ENCODE results near the gene PTPRT.
A peak's percentile ranks its signal among the peaks of the same experiment; 100 is the strongest.

The PTPRT gene

DNA sequence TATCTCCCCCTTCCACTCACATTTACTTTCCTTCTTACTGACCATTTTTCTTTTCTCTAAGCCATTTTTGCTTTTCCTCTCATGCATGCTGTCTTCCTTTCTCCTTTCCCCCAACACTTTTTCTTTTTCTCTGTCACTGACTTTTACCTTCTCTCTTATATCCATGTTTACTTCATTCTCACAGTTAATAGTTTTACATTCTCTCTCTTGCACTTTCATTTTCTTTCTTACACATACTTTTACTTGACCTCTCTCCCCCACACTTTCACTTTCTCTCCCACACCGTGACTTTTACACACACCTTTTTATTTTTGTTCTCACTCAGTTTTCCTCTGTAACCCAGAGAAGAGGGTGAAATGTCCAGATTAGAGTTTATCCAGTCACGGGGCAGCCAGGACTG, 636.3 kb downstream of the PTPRT start:
- H3K9me3 Mint-ChIP-seq = no peaks in the 10 kb centered on the region
- no peak overlapping the region for H3K27ac Mint-ChIP-seq
- H3K4me3 Mint-ChIP-seq = no peak overlapping the region
- no peaks in the 10 kb centered on the region for H3K36me3 Mint-ChIP-seq (ENCODE audit: low read depth)
- intact Hi-C loops (cut with micrococcal nuclease) = no loop called here
- H3K4me1 Mint-ChIP-seq (ENCODE audit: low read depth) = no peaks in the 10 kb centered on the region
- peaks cover 7% of the 10 kb centered on the region for H3K27me3 Mint-ChIP-seq

DNA sequence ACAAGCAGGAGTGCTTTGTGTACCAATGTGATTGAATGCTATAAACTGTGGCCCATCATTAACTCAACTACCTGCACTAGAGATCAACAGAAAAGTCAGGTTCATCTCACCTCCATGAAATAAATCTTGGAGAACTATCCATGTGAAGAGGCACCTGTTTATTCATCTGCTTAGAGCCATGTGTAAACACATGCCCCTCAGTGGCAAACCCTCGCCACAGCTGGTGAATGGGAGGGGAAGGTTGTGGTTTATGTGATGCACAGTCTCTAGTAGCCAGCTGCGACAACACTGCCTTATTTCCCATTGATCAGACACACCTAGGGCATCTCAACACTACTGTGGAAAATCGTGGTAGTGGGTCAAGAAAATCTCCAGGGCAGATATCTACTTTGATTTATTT, 640.2 kb downstream of the PTPRT start:
- intact Hi-C loops (cut with micrococcal nuclease) = no loop called here
- no peak overlapping the region for H3K27ac Mint-ChIP-seq
- peaks cover 4% of the 10 kb centered on the region for H3K4me1 Mint-ChIP-seq (ENCODE audit: low read depth)
- H3K36me3 Mint-ChIP-seq (ENCODE audit: low read depth) = no peaks in the 10 kb centered on the region
- H3K27me3 Mint-ChIP-seq = peaks cover 13% of the 10 kb centered on the region
- H3K9me3 Mint-ChIP-seq = no peaks in the 10 kb centered on the region
- H3K4me3 Mint-ChIP-seq = no peak overlapping the region

DNA sequence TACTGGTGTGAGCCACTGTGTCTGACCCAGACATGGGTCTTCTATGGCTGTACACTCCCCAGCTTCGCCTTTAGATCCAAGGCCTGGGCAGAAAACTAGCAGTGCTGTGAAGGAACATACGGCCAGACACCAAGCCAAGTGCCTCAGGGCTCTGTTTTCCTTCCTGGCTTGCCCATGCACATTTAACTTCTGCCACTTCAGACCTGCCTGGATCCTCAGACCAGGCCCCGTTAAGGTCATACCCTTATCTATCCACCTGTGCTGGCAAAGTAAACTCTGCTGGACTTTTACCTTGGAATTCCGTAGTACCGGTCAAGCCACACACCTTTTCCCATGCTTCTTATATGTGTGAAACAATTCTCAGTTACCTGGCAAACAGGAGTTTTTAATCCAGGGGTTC, 644.8 kb downstream of the PTPRT start:
- no peak overlapping the region for H3K4me3 Mint-ChIP-seq
- H3K27ac Mint-ChIP-seq = no peak overlapping the region
- H3K27me3 Mint-ChIP-seq = peaks cover 18% of the 10 kb centered on the region
- peaks cover 4% of the 10 kb centered on the region for H3K4me1 Mint-ChIP-seq (ENCODE audit: low read depth)
- no peaks in the 10 kb centered on the region for H3K36me3 Mint-ChIP-seq (ENCODE audit: low read depth)
- no peaks in the 10 kb centered on the region for H3K9me3 Mint-ChIP-seq
- intact Hi-C loops (cut with micrococcal nuclease) = no loop called here

DNA sequence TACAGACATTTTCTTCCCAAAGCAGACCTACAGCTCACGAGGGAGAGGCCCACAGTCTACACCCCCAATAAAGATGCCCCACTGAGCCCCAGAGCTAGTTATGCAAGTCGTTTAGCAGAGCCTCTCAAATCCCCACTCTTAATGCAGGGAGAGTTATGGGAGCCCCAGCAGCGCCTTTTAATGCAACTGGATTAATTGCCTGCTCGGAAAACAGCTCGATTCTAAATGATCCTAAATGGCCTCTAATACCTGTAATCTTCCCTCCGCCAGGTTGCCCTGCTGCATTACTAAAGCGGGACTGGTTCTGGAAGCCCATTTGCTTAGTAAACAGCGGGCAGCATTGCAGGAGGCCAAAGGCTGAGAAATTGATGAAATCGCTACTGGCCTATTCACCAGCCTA, 656.9 kb downstream of the PTPRT start:
- peaks cover 12% of the 10 kb centered on the region for H3K27me3 Mint-ChIP-seq
- intact Hi-C loops (cut with micrococcal nuclease) = loop anchor here (5.0 to 10.0 kb wide), 3 partner anchors 41 to 798 kb away; no protein-coding TSS in a partner anchor
- H3K4me3 Mint-ChIP-seq = no peak overlapping the region
- H3K9me3 Mint-ChIP-seq = no peaks in the 10 kb centered on the region
- H3K36me3 Mint-ChIP-seq (ENCODE audit: low read depth) = no peaks in the 10 kb centered on the region
- no peak overlapping the region for H3K27ac Mint-ChIP-seq
- H3K4me1 Mint-ChIP-seq (ENCODE audit: low read depth) = peaks cover 27% of the 10 kb centered on the region

DNA sequence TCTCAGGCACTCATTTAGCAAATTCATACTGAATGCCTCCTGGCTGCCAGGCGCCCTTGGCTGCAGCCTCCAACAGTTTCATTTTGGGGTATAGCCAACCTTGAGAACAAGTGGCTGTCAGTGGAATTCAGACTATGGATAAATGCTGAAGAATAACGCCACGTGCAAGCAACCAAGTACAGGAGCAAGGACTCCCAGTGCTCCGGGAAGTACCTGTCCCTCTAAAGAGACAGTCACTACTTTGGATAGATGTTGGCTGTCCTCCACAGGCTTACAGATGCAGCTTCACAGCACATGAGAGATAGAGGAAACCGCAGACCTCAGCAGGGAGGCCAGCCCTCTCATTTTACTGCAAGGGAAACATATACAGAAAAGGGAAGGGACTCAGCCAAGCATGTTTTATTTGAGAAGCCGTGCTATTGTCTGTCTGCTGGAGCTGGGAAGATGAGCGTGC, 658.2 kb downstream of the PTPRT start:
- intact Hi-C loops (cut with micrococcal nuclease) = loop anchor here (5.0 to 10.0 kb wide), 3 partner anchors 39 to 797 kb away; no protein-coding TSS in a partner anchor
- Mint-ChIP-seq H3K9me3 (no peaks in the 10 kb centered on the region), H3K4me1 (ENCODE audit: low read depth) (peaks cover 27% of the 10 kb centered on the region), H3K27me3 (peaks cover 18% of the 10 kb centered on the region), H3K4me3 (no peak overlapping the region), H3K27ac (peak overlapping the region; percentile 74), H3K36me3 (ENCODE audit: low read depth) (no peaks in the 10 kb centered on the region)

DNA sequence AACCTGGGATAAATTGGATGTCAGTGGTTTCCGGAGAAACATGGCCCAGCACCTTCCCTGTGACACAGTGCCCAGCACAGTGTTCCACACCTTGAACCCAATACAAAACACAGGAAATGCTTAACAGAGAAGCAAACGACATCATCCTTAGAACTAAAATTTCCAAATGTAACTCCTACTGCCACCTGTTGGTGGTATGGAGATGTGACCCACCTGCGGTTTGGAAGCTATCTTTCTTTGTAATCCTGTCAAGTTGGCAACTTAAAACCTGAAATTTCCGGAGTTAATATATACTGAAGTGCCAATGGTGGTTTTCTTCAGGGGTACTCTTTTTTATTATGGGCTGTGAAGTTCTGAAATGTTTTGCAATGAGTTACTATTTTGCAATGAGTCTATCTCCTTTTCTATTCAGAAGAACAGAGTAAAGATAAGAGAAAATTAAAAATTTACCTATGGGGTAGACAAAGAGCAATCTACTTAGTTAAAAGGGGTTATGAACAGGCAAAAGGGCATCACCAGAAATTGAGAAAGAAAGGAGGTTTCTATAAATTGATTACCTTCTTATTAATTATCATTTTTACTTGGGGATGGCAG, 658.8 kb downstream of the PTPRT start:
- intact Hi-C loops (cut with micrococcal nuclease) = loop anchor here (5.0 to 10.0 kb wide), 3 partner anchors 39 to 796 kb away; no protein-coding TSS in a partner anchor

DNA sequence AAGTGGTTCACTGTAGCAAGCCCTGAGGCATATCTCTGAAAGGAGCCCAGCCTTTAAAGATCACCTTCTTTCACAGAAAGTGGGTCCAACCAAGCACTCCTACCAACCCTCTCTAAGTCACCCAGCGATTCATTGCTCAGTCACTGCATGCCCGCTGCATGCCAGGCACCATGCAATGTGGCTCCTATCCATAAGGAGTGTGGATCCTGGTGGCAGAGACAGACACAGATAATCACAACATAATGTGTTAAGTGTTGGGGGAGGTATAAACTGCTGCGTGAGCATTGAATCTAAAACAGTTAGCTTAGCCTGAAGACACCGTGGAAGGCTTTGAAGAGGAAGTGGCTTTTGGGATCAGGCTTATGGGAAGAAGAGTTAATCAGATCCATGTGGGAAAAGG, 659.5 kb downstream of the PTPRT start:
- Mint-ChIP-seq H3K36me3 (ENCODE audit: low read depth) (no peaks in the 10 kb centered on the region), H3K9me3 (no peaks in the 10 kb centered on the region)
- intact Hi-C loops (cut with micrococcal nuclease) = loop anchor here (5.0 to 10.0 kb wide), 3 partner anchors 38 to 795 kb away; no protein-coding TSS in a partner anchor

More for the DNA sequence above, 658.8 kb downstream of the PTPRT start:
- no peaks in the 10 kb centered on the region for H3K36me3 Mint-ChIP-seq (ENCODE audit: low read depth)
- peaks cover 27% of the 10 kb centered on the region for H3K4me1 Mint-ChIP-seq (ENCODE audit: low read depth)
- H3K27me3 Mint-ChIP-seq = peaks cover 18% of the 10 kb centered on the region
- no peak overlapping the region for H3K4me3 Mint-ChIP-seq
- H3K27ac Mint-ChIP-seq = peak overlapping the region; percentile 74
- no peaks in the 10 kb centered on the region for H3K9me3 Mint-ChIP-seq

DNA sequence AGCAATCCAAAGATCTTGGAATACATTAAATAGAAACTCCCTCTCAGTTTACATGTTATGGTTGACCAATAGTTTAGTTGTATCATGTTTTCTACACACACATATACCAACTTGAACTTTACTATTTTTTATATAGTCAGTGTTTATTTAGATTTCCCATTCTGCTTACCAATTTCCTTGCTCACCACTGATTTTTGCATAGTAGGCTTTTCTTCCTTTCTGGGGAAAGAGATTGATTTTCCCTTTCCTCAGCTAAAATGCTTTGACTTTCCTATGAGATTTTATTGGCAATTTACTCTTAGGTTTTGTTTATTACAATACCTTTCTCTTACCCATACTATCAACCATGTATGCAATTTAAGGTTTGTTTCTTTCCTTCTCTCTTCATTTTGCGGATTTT, 665.6 kb downstream of the PTPRT start:
- Mint-ChIP-seq H3K27me3 (peaks cover 21% of the 10 kb centered on the region), H3K9me3 (peaks cover 10% of the 10 kb centered on the region), H3K36me3 (ENCODE audit: low read depth) (no peaks in the 10 kb centered on the region), H3K27ac (peak overlapping the region; percentile 58), H3K4me1 (ENCODE audit: low read depth) (peaks cover 14% of the 10 kb centered on the region), H3K4me3 (no peak overlapping the region)
- intact Hi-C loops (cut with micrococcal nuclease) = no loop called here

More for the DNA sequence above, 659.5 kb downstream of the PTPRT start:
- Mint-ChIP-seq H3K4me3 (no peak overlapping the region), H3K4me1 (ENCODE audit: low read depth) (peaks cover 31% of the 10 kb centered on the region), H3K27me3 (peaks cover 17% of the 10 kb centered on the region), H3K27ac (peak overlapping the region; percentile 2)

DNA sequence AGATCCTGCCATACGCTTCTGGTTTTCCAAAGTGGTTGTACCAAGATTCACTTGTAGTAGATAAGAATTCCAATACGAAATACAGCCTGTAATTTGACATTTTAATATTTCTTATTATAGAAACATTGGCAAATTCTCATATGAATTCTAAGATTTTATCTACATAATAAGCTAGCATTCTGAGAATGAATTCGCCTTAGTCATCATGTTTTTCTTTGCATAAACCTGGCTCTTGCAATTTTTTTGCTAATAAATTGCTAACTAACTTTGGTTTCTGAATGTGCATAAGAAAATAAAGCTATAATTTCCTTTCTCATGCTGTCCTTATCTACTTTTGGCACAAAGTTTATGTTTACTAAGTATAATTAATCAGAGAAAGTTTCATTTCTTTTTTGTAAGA, 673.0 kb downstream of the PTPRT start:
- H3K27me3 Mint-ChIP-seq = peaks cover 16% of the 10 kb centered on the region
- H3K4me3 Mint-ChIP-seq = no peak overlapping the region
- H3K4me1 Mint-ChIP-seq (ENCODE audit: low read depth) = no peaks in the 10 kb centered on the region
- H3K36me3 Mint-ChIP-seq (ENCODE audit: low read depth) = no peaks in the 10 kb centered on the region
- peaks cover 10% of the 10 kb centered on the region for H3K9me3 Mint-ChIP-seq
- no peak overlapping the region for H3K27ac Mint-ChIP-seq
- intact Hi-C loops (cut with micrococcal nuclease) = no loop called here

DNA sequence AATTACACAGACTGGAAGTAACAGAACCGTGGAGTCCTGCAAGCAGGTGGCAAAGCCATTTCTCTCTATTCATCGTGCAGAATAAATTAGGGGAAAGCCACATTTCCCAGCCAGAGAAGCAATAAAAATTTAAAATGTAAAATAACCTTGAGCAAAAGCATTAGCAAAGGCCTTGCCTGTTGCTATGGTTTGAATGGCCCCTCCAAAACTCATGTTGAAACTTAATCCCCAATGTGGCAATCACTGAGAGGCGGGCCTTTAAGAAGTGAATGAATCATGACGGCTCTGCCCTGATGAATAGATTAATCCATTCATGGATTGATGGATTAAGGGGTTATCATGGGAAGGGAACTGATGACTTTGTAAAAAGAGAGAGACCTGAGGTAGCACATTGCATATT, 679.0 kb downstream of the PTPRT start:
- intact Hi-C loops (cut with micrococcal nuclease) = no loop called here
- Mint-ChIP-seq H3K4me3 (no peak overlapping the region), H3K36me3 (ENCODE audit: low read depth) (no peaks in the 10 kb centered on the region), H3K4me1 (ENCODE audit: low read depth) (no peaks in the 10 kb centered on the region), H3K27me3 (peaks cover 13% of the 10 kb centered on the region), H3K27ac (no peak overlapping the region), H3K9me3 (no peaks in the 10 kb centered on the region)

DNA sequence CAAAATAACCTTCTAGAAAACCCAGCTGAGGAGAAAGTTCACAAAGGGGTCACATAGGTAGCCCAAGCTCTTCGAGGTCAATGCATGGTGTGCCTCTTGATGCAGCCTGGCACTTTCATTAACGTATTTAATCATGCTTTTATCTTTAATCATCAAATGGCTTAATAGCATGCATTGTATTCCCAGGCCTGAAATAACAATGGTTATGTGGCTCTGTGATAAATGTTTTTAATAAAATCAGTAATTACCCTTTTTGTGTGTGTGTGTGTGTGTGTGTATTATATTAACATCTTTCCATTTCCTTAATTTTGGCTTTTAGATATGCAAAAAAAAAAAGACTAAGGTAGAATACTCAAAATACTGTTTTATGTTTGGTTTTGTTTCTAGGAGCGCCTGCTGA, 681.8 kb downstream of the PTPRT start:
- Mint-ChIP-seq H3K9me3 (peaks cover 8% of the 10 kb centered on the region), H3K27me3 (peaks cover 16% of the 10 kb centered on the region), H3K4me1 (ENCODE audit: low read depth) (no peaks in the 10 kb centered on the region), H3K36me3 (ENCODE audit: low read depth) (no peaks in the 10 kb centered on the region), H3K4me3 (no peak overlapping the region), H3K27ac (no peak overlapping the region)
- intact Hi-C loops (cut with micrococcal nuclease) = no loop called here

DNA sequence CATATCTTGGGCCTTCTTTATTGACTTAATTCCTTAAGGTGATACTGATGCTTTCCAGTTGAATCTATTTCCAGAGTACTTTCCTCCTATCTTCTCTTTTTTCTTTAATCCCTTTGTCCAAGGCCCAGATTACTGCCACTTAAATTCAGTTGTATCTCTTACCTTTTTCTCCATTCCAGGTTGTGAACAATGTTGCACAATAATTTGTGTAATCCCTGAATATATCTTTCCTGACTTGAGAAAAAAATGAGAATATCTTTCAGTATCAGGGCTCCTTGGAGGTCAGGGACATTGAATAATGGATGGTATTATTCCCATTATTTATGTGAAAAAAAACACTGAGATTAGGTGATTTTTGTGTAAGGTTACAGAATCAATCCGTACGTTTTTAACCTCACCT, 683.3 kb downstream of the PTPRT start:
- Mint-ChIP-seq H3K27me3 (peaks cover 12% of the 10 kb centered on the region), H3K9me3 (peaks cover 8% of the 10 kb centered on the region), H3K36me3 (ENCODE audit: low read depth) (no peaks in the 10 kb centered on the region), H3K4me3 (no peak overlapping the region), H3K27ac (no peak overlapping the region), H3K4me1 (ENCODE audit: low read depth) (no peaks in the 10 kb centered on the region)
- intact Hi-C loops (cut with micrococcal nuclease) = no loop called here

DNA sequence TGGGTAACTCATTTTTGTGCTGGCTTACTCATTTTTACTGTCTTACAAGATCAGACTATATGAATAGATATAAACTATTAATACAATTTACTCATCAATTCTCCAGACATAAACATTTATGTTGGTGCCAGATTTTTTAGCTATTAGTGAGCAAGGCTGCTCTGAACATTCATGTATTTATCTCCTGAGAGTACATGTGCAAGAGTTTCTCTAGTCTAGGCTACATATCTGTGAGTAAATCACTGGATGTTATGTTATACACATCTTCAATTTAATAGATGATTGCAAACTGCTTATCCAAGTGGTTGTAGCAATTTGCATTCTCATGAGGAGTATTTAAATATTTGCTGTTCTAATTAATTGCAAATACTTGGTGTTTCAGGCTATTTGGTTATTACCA, 687.1 kb downstream of the PTPRT start:
- intact Hi-C loops (cut with micrococcal nuclease) = no loop called here
- Mint-ChIP-seq H3K4me1 (ENCODE audit: low read depth) (peaks cover 5% of the 10 kb centered on the region), H3K27me3 (peaks cover 15% of the 10 kb centered on the region), H3K36me3 (ENCODE audit: low read depth) (no peaks in the 10 kb centered on the region), H3K4me3 (no peak overlapping the region), H3K27ac (no peak overlapping the region), H3K9me3 (peaks cover 8% of the 10 kb centered on the region)

DNA sequence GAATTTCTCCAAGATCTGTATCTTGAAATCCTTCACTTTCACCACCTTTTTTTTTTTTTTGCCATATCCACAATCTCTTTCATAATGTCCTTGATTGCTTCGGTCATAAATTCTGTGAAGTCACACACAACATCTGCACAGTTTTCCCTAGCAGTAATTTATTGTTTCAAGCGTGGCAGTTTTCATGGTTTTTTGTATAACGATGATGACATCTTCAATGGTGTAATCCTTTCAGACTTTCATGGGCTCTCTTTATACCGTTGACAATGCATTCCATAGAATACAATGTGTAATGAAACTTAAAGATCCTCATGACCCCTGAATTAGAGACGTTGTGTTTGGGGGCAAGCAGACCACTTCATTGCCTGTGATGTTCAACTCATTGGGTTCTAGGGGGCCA, 693.1 kb downstream of the PTPRT start:
- Mint-ChIP-seq H3K36me3 (ENCODE audit: low read depth) (no peaks in the 10 kb centered on the region), H3K27me3 (peaks cover 15% of the 10 kb centered on the region), H3K4me1 (ENCODE audit: low read depth) (peaks cover 46% of the 10 kb centered on the region), H3K9me3 (peaks cover 9% of the 10 kb centered on the region), H3K4me3 (no peak overlapping the region), H3K27ac (no peak overlapping the region)
- intact Hi-C loops (cut with micrococcal nuclease) = no loop called here

DNA sequence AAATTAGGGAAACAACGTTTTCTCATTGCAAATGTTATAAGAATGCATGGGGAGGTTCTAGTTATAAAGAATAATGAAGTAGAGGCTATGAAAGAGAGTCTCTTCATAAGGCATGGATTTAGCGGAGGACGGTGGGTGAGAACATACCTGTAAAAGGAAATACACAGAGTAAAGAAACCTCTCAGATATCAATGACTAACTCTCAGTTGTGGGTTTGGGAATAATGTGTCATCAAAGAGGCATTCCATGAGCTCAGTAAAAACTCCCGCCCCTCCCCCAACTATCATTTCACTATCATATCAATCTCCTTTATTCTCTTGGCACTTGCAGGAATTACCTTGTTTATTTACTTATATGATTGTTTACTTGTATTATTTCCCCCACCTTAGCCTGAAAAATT, 695.4 kb downstream of the PTPRT start:
- peaks cover 57% of the 10 kb centered on the region for H3K4me1 Mint-ChIP-seq (ENCODE audit: low read depth)
- no peaks in the 10 kb centered on the region for H3K36me3 Mint-ChIP-seq (ENCODE audit: low read depth)
- intact Hi-C loops (cut with micrococcal nuclease) = loop anchor here (5.0 kb wide), 1 partner anchor 38 kb away; no protein-coding TSS in a partner anchor
- peaks cover 9% of the 10 kb centered on the region for H3K9me3 Mint-ChIP-seq
- no peak overlapping the region for H3K27ac Mint-ChIP-seq
- peaks cover 12% of the 10 kb centered on the region for H3K27me3 Mint-ChIP-seq
- H3K4me3 Mint-ChIP-seq = no peak overlapping the region

Data from dendritic cell treated with granulocyte-macrophage colony-stimulating factor and Interleukin-4, amounts not matched to agents 40 ng/mL and 50 ng/mL, for 4 days (primary cell).